Measurements from ENCODE around the gene SPOCK3.
"Not testable (repeated sequence)": the region's sequence is repeated elsewhere in the genome, so short reads cannot be mapped to it uniquely, and the experiment has no call there.

Gene SPOCK3

GRCh38 chr4:166798126-166798525 is 436.2 kb downstream of the SPOCK3 start:
- no peak for DNase-seq

- DNase-seq: no peak
Observed at GRCh38 chr4:166777760-166778159, 456.5 kb downstream of the SPOCK3 start.

GRCh38 chr4:166763018-166763417 is 471.3 kb downstream of the SPOCK3 start:
- DNase-seq: no peak

- no peak for DNase-seq
Observed at GRCh38 chr4:166741742-166742141, 492.6 kb downstream of the SPOCK3 start.

GRCh38 chr4:166739215-166739614 is 495.1 kb downstream of the SPOCK3 start:
- not testable (repeated sequence) for DNase-seq

GRCh38 chr4:166737430-166737829 is 496.9 kb downstream of the SPOCK3 start:
- no peak for DNase-seq

GRCh38 chr4:166735553-166735952 is 498.7 kb downstream of the SPOCK3 start:
- no peak for DNase-seq

- no peak for DNase-seq
Observed at GRCh38 chr4:166734797-166735196, 499.5 kb downstream of the SPOCK3 start.

- no peak for DNase-seq
Observed at GRCh38 chr4:166733686-166734085, 500.6 kb downstream of the SPOCK3 start.

- DNase-seq: no peak
Observed at GRCh38 chr4:166726832-166727231, 507.5 kb downstream of the SPOCK3 start.

GRCh38 chr4:166724369-166724768 is 509.9 kb downstream of the SPOCK3 start:
- no peak for DNase-seq

GRCh38 chr4:166723532-166724140 is 510.7 kb downstream of the SPOCK3 start:
- DNase-seq: no peak

GRCh38 chr4:166715748-166716713 is 518.3 kb downstream of the SPOCK3 start:
- DNase-seq: not testable (repeated sequence)

GRCh38 chr4:166700592-166700991 is 533.7 kb downstream of the SPOCK3 start:
- DNase-seq: no peak

- DNase-seq: no peak
Observed at GRCh38 chr4:166688835-166689234, 545.5 kb downstream of the SPOCK3 start.

- DNase-seq: no peak
Observed at GRCh38 chr4:166687828-166688227, 546.5 kb downstream of the SPOCK3 start.
